GM21423 (cell line): ENCODE data around the gene GET3.
"Not testable (repeated sequence)": the region's sequence is repeated elsewhere in the genome, so short reads cannot be mapped to it uniquely, and the experiment has no call there.

Experiments
- ATAC-seq: cut with Tn5 transposase; IDR thresholded peaks from one replicate; pipeline ENCODE4 v1.9.1; 2021; ENCODE audit warnings: mild to moderate bottlenecking, moderate library complexity; ENCODE audit not compliant: unreplicated experiment

Gene GET3

DNA sequence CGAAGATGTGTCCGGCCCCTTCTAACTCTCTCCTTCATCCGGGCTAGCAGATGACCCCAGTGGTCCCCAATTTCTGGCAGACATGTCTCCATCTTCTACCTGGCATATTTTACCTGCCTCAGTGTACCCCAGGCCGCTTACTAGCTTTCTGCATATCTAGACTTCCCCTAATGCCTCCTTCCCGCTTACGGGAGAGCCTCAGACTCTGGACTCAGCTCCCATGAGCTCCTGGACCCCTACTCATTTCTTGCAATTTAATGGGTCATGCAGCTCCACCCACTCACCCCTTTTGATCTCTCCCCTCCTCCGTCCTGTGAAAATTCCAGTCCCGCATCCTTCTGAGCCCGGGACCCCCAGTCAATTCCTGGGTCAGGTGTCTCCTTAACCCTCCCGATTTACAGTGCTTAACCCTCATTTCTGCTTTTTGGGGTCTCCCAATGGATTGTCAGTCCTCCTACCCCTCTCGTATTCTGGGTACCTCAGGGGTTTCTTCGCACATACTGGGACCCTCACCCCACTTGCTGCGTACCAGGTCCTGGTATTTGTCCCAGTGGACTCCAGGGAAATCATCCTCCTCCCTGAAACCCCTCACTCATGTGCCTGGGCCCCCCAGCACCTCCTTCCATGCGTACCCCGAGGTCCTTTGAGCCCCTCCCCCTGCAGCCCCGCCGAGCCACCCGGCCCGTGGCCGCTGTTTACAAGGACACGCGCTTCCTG lies 53.5 kb downstream of the GET3 start:
- ATAC-seq = no peak

GRCh38 chr19:12791345-12792050 lies 54.2 kb downstream of the GET3 start, which contains the start of gene JUNB:
Gene JUNB, plus strand, starts transcription at chr19:12791486. Its CDS starts 286 bp downstream, at chr19:12791772.
- peak; percentile 26 for ATAC-seq

GRCh38 chr19:12792051-12792852 lies 55.0 kb downstream of the GET3 start:
- ATAC-seq = no peak

- no peak for ATAC-seq
These were observed 55.6 kb downstream of the GET3 start for GRCh38 chr19:12792853-12793289.

DNA sequence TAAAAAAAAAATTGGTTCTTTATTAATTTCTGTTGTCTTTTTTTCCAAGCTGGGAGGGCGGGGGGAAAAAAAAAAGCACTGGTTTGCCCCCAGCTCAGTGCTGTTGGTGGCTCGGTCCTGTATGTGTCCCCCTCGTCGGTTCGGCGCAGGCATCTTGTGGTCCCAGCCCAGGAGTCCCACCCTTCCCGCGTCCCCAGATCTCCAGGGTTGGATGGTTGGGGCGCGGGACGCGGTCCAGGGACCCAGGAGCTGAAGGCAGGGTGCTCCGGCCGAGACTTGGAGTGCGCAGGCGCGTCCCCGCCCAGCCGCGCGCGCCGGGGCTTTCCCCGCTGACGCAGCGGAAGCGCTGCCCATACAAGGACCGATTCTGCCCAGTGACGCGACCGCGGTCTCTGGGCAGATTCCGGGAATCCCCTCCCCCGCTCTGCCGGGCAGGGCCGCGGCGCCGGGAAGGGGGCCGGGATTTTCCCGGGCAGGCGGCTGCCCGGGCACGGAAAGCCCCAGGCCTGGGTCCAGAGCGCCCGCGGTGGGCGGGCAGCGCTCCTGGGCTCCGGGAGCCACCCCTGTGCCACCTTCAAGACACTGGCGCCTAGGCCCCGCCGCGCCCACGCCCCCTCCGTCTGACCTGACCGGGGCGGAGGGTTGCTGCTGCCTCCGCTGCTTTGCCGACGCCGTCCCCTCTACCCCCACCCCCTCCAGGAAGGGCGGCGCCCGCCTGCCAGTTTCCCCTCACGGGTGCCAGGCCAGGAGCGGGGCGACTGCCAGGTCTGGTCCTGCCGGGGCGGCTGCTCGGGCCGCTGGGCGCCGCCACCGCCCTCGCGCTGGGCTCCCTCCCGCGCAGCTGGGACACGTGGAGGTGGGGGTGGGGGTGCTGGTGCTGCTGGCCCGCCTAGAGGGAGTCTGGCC lies 56.2 kb downstream of the GET3 start:
- ATAC-seq = peak; percentile 28

DNA sequence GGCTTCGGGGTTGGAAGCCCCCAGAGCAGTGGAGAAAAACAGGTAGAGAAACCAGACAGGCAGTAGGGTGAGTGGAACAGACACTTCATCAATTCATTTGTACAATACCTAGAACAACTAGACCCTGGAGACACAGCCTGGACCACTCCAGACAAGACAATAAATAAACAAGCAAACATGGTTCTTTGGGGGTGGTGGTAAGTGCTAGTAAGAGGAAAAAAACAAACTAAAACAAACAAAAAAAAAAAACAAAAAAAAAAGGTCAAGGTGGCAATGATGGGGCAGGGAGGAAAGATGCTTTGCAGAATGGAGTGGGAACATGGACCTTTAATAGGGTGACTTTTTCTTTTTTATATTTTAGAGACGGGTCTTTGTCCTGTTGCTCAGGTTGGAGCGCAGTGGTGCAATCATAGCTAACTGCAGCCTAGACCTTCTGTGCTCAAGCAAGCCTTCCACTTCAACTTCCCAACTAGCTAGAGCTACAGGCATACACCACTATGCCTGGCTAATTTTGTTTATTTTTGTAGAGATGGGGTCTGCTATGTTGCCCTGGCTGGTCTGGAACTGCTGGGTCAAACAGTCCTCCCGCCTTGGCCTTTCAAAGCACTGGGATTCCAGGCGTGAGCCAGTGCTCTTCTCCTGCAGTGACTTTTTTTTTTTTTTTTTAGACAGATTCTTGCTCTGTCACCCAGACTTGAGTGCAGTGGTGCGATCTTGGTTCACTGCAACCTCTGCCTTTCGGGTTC lies 57.1 kb downstream of the GET3 start:
- no peak for ATAC-seq

- ATAC-seq = no peak
These were observed 57.7 kb downstream of the GET3 start for GRCh38 chr19:12794971-12795381.

DNA sequence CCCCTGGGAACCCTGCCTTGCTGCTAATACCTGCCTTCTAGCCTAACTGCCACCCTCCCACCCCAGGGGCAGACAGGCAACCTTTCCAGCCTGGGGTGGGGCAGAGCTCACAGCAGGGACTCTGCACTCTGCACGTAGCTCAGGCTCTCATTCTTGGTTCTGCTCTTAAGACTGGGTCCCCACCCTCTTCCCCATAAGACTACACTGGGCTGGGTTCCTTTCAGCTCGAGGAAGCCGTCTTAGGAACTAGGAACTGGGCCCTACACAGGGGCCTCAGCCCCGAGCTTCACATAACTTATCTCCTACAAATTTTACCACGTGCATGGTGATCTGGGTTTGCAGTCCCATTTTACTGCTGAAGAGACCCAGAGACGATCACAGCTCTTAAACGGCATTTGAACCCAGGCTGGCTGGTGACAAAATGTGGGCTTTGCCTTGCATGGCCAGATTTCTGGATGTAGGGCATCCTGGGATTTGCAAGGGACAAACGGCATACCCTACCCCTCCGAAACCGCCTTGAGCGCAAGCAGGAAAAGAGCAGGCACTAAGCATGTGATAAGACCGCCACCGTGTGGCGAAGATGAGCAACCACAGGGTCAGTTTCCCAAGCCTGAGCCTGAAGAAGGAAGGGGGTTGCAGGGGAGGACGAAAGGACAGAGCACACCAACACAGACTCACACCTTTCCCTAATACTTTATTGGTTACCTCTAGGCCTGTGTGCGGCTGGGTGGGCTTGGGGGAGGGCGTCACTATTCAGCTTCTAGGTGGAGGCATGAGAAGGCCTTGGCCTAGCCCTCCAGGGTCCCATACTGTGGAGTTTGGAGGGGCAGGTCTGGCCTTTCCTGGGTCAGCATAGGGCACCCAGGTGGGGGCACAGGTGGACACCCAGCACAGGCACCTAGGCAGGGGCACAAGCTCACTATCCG lies 59.1 kb downstream of the GET3 start:
- no peak for ATAC-seq

DNA sequence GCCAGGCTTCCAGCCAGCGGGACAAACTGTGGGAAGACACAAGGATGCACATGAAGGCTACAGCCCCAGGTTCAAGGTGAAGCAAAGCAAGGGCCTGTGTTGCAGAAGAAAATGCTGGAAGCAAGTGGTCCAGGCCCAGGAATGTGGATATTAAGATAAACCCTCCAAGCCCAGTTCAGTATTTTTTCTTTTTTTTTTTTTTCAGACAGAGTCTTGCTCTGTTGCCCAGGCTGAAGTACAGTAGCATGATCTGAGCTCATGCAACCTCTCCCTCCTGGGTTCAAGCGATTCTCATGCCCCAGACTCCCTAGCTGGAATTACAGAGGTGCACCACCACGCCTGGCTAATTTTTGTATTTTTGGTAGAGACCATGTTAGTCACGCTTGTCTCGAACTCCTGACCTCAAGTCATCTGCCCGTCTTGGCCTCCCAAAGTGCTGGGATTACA lies 59.9 kb downstream of the GET3 start:
- no peak for ATAC-seq

GRCh38 chr19:12797607-12798006 lies 60.3 kb downstream of the GET3 start:
- not testable (repeated sequence) for ATAC-seq
